ENCODE results near the gene RABEPK. TPM values are rescaled to one million over a fixed set of nuclear protein-coding genes. Genes with fewer than 3 reads are reported as not detected.
"Not testable (repeated sequence)": the region's sequence is repeated elsewhere in the genome, so short reads cannot be mapped to it uniquely, and the experiment has no call there.

Gene RABEPK
- total RNA-seq, 1 donor from 2014 or later = 10.0 TPM

DNA sequence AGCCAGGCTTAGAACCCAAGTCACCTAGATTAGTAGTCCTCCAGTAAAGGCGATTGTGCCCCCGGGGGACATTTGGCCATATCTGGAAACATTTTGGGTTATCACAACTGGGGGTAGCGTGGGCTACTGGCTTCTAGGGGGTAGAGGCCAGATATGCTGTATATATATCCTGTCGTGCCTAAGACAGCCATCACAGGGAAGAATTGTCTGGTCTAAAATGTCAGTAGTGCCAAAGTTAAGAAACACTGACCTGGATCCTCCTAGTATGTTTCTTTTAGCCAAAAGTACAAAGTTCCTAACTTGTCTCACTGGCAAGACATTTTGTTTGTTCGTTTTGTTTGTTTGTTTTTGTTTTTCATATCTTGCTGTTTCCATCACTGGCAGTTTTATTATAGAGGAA lies 13.8 kb downstream of the RABEPK start:
- no peak for DNase-seq
- intact Hi-C loops (cut with DNase I) = no loop called here
- H3K27me3 ChIP-seq = no peaks in the 10 kb centered on the region
- no peaks in the 10 kb centered on the region for H3K4me1 ChIP-seq
- ATAC-seq = no peak
- no peaks in the 10 kb centered on the region for H3K9me3 ChIP-seq
- H3K27ac ChIP-seq = no peak overlapping the region
- TF ChIP-seq, protein P1, sequence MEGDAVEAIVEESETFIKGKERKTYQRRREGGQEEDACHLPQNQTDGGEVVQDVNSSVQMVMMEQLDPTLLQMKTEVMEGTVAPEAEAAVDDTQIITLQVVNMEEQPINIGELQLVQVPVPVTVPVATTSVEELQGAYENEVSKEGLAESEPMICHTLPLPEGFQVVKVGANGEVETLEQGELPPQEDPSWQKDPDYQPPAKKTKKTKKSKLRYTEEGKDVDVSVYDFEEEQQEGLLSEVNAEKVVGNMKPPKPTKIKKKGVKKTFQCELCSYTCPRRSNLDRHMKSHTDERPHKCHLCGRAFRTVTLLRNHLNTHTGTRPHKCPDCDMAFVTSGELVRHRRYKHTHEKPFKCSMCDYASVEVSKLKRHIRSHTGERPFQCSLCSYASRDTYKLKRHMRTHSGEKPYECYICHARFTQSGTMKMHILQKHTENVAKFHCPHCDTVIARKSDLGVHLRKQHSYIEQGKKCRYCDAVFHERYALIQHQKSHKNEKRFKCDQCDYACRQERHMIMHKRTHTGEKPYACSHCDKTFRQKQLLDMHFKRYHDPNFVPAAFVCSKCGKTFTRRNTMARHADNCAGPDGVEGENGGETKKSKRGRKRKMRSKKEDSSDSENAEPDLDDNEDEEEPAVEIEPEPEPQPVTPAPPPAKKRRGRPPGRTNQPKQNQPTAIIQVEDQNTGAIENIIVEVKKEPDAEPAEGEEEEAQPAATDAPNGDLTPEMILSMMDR (IDR thresholded peaks at IDR 0.05) = no peak
- H3K4me3 ChIP-seq = no peak overlapping the region
- peaks cover 54% of the 10 kb centered on the region for H3K36me3 ChIP-seq

DNA sequence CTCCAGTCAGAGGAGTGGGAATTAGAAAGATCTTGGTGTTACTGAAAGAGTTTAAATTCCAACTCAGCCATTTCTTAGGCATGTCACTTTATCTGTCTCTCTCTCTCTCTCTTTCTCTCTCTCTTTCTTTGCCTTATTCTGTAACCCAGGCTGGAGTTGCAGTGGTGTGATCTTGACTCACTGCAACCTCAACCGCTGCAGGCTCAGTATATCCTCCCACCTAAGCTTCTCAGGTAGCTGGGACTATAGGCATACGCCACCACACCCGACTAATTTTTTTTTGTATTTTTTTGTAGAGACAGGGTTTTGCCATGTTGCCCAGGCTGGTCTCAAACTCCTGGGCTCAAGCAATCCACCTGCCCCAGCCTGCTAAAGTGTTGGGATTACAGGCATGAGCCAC lies 18.3 kb downstream of the RABEPK start:
- Histone ChIP-seq H3K27me3 (no peaks in the 10 kb centered on the region), H3K36me3 (peaks cover 48% of the 10 kb centered on the region), H3K4me3 (no peak overlapping the region), H3K27ac (no peak overlapping the region), H3K9me3 (no peaks in the 10 kb centered on the region), H3K4me1 (no peaks in the 10 kb centered on the region)
- intact Hi-C loops (cut with DNase I) = no loop called here
- no peak for DNase-seq
- no peak for ATAC-seq
- TF ChIP-seq, protein P1 (IDR thresholded peaks at IDR 0.05) = no peak

DNA sequence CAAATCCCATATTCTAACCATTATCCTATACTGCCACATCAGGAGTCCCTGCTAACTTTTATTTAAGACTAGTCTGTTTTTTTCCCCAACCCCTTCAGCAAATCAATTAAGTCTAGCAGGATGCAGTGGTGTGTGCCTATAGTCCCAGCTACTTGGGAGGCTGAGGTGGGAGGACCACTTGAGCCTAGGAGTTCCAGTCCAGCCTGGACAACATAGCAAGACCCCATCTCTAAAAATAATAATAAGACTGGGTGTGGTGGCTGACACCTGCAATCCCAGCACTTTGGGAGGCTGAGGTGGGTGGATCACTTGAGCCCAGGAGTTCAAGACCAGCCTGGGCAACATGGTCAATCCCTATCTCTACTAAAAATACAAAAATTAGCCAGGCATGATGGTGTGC lies 24.5 kb downstream of the RABEPK start:
- DNase-seq; H3K4me1 ChIP-seq; H3K9me3 ChIP-seq; intact Hi-C loops (cut with DNase I); H3K27ac ChIP-seq; H3K27me3 ChIP-seq; ATAC-seq; H3K4me3 ChIP-seq: not testable (repeated sequence)
- peaks cover 57% of the 10 kb centered on the region for H3K36me3 ChIP-seq

DNA sequence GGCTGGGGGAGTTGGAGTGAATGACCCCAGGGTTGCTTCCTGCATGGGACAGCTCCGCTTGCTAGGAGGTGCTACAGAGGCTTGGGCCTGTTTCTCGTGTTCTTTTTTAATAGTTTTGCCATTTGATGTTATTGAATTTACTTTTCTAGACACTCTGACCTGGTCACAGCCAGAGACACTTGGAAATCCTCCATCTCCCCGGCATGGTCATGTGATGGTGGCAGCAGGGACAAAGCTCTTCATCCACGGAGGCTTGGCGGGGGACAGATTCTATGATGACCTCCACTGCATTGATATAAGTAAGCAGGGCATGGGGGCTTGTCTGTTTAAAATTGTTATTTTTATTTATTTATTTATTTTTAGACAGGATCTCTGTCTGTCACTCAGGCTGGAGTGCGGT lies 27.4 kb downstream of the RABEPK start:
- intact Hi-C loops (cut with DNase I) = no loop called here
- H3K27ac ChIP-seq = no peak overlapping the region
- ATAC-seq (no peak), DNase-seq (no peak)
- H3K36me3 ChIP-seq = peaks cover 50% of the 10 kb centered on the region
- H3K27me3 ChIP-seq = no peaks in the 10 kb centered on the region
- no peak overlapping the region for H3K4me3 ChIP-seq
- H3K4me1 ChIP-seq = no peaks in the 10 kb centered on the region
- TF ChIP-seq, protein P1 (IDR thresholded peaks at IDR 0.05) = no peak
- H3K9me3 ChIP-seq = no peaks in the 10 kb centered on the region

DNA sequence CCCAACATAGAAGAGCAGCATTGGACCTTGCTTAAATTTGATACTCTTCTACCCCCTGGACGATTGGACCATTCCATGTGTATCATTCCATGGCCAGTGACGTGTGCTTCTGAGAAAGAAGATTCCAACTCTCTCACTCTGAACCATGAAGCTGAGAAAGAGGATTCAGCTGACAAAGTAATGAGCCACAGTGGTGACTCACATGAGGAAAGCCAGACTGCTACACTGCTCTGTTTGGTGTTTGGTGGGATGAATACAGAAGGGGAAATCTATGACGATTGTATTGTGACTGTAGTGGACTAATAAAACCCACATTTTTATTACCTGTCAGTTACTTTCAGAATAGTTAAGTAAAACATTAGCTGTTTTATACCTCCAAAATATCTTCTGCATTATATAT lies 33.3 kb downstream of the RABEPK start:
- TF ChIP-seq, protein P1 (IDR thresholded peaks at IDR 0.05) = no peak
- Histone ChIP-seq H3K4me1 (peaks cover 41% of the 10 kb centered on the region), H3K27ac (no peak overlapping the region), H3K36me3 (peaks cover 70% of the 10 kb centered on the region), H3K27me3 (no peaks in the 10 kb centered on the region), H3K9me3 (no peaks in the 10 kb centered on the region), H3K4me3 (no peak overlapping the region)
- intact Hi-C loops (cut with DNase I) = no loop called here
- no peak for DNase-seq
- ATAC-seq = no peak

DNA sequence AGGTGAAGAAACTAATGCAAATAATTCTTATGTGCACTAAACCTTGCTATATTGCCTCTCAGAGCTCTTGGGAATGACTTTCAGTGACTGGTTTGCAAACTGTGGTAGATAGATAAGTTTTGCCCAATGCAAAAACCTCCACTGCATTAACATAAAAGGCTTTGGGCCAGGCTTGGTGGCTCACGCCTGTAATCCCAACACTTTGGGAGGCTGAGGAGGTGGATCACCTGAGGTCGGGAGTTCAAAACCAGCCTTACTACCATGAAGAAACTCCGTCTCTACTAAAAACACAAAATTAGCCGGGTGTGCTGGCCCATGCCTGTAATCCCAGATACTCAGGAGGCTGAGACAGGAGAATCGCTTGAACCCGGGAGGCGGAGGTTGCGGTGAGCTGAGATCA lies 33.8 kb downstream of the RABEPK start:
- peaks cover 73% of the 10 kb centered on the region for H3K36me3 ChIP-seq
- H3K27ac ChIP-seq; DNase-seq; H3K4me3 ChIP-seq; intact Hi-C loops (cut with DNase I); H3K27me3 ChIP-seq; ATAC-seq; H3K9me3 ChIP-seq: not testable (repeated sequence)
- peaks cover 45% of the 10 kb centered on the region for H3K4me1 ChIP-seq

DNA sequence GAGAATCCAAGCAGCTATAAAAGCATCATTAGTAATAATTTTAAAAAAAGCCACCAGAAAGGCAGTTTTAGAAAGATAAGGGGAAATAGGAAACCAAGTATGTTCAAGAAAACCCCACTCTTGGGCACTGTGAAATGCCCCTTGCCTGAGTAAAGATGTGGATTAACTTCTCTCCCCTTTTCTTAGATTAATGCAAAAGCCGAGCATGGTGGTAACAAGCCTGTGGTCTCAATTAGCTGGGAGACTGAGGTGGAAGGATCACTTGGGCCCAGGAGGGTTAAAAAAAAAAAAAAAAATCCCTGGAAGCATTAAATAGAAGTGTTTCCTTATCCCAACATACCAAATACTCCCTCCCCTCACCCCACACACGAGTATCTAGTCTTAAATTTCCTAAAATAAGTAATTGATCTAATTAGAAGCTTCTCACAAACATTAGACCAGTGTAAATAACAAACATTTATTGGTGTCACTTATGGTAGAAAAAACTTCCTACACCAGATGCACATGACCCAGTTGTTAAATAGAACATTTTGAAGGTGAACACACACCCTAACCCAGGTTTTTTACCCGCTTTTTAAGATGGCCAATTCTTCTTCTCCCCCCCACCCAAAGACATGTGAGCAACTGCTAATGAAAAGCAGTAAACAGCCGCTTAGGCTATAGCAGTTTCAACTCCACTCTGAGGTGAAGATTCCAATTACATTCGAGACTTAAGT lies 35.6 kb downstream of the RABEPK start:
- H3K27ac ChIP-seq = no peak overlapping the region
- DNase-seq (no peak), ATAC-seq (no peak)
- H3K9me3 ChIP-seq = no peaks in the 10 kb centered on the region
- TF ChIP-seq, protein P1 (IDR thresholded peaks at IDR 0.05) = no peak
- peaks cover 52% of the 10 kb centered on the region for H3K4me1 ChIP-seq
- intact Hi-C loops (cut with DNase I) = no loop called here
- peaks cover 78% of the 10 kb centered on the region for H3K36me3 ChIP-seq
- H3K27me3 ChIP-seq = no peaks in the 10 kb centered on the region
- peak overlapping the region; percentile 83 for H3K4me3 ChIP-seq

DNA sequence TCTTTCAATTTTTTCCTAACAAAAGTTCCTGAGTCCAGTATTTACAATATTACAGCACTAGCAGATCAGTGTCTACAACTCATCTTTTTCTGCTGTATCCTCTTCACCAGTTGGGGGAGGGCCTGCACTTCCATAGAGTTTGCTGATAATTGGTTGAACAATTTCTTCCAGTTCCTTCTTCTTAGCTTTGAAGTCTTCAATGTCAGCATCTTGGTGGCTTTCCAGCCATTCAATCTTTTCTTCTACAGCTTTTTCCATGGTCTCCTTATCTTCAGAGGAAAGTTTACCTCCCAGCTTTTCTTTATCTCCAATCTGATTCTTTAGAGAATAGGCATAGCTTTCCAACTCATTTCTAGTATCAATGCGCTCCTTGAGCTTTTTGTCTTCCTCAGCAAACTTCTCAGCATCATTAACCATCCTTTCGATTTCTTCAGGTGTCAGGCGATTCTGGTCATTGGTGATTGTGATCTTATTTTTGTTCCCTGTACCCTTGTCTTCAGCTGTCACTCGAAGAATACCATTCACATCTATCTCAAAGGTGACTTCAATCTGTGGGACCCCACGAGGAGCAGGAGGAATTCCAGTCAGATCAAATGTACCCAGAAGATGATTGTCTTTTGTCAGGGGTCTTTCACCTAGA lies 36.3 kb downstream of the RABEPK start:
- ATAC-seq; H3K27ac ChIP-seq; H3K9me3 ChIP-seq; H3K27me3 ChIP-seq; intact Hi-C loops (cut with DNase I); DNase-seq: not testable (repeated sequence)
- Histone ChIP-seq H3K36me3 (peaks cover 73% of the 10 kb centered on the region), H3K4me3 (peak overlapping the region; percentile 83), H3K4me1 (peaks cover 52% of the 10 kb centered on the region)
